ENCODE measurements around the gene ENDOV.

The ENDOV gene

GRCh38 chr17:80485846-80486245, 70.9 kb downstream of the ENDOV start:
- DNase-seq (ENCODE audit: low read depth), result no peak

DNA sequence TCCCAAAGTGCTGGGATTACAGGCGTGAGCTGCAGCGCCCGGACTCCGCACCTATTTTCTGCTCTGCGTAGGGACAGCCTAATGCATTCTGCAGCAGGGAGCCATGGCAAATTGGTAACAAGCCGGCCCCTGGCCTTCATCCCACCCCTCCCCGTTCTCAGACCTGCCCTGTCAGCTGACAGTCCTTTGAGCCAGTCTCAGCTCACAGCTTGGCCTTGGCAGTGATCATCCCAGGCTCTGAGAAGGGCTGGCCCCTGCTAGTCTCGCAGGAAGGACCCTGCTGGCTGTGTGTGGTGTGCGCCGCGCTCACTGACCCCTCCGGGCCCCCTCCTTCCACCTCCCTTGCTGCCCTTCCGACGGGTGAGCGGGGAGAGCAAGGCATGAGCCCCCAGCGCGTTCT, 71.7 kb downstream of the ENDOV start:
- no peak for DNase-seq (ENCODE audit: low read depth)

DNA sequence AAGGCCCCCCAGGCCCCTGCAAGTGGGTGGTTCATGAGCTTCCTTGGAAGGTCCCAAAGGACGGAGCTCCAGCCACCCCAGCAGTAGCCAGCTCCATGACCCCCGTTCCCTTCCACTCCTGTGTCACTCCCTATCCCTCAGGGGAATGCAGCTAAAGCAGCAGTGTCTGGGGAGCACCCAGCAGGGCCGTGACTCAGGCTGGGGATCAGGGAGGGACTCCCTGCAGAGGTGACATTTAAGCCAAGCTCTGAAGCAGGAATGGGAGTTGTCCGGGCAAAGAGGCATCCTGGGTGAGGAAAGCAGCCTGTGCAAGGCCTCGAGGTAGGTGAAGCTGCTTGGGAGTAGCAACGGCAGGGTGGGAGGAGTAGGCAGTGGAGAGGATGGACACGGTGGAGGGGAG, 72.5 kb downstream of the ENDOV start:
- DNase-seq (ENCODE audit: low read depth), result no peak
